GM10266 (cell line): ENCODE results near the gene NAA38.

Experiments used
- DNase-seq: peaks from one replicate; pipeline ENCODE4 v3.0.0; 2012; ENCODE audit errors: extremely low spot score
- TF ChIP-seq, protein P1 (sequence below): IDR thresholded peaks from 2 replicates; pipeline ENCODE4 v1.5.1; 2012; ENCODE audit warnings: mild to moderate bottlenecking, low read depth; ENCODE audit not compliant: control insufficient read depth, insufficient read depth; ENCODE audit errors: missing control alignments

Gene NAA38

DNA sequence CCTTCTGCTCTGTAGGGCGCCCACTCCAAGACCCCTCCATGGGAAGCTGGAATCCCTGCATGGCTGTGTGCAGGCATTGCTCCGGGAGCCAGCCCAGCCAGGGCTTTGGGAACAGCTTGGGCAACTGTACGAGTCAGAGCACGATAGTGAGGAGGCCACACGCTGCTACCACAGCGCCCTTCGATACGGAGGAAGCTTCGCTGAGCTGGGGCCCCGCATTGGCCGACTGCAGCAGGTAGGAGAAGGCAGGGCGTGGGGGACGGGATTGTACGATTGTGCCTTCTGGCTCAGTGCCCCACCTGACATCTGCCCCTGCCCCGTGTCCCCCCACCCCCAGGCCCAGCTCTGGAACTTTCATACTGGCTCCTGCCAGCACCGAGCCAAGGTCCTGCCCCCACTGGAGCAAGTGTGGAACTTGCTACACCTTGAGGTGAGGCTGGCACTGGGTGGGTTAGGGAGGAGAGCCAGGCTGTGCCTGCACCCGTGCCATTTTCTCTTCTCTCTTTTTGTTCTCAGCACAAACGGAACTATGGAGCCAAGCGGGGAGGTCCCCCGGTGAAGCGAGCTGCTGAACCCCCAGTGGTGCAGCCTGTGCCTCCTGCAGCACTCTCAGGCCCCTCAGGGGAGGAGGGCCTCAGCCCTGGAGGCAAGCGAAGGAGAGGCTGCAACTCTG, 11.2 kb downstream of the NAA38 start:
- DNase-seq: no peak
- TF ChIP-seq, protein P1, sequence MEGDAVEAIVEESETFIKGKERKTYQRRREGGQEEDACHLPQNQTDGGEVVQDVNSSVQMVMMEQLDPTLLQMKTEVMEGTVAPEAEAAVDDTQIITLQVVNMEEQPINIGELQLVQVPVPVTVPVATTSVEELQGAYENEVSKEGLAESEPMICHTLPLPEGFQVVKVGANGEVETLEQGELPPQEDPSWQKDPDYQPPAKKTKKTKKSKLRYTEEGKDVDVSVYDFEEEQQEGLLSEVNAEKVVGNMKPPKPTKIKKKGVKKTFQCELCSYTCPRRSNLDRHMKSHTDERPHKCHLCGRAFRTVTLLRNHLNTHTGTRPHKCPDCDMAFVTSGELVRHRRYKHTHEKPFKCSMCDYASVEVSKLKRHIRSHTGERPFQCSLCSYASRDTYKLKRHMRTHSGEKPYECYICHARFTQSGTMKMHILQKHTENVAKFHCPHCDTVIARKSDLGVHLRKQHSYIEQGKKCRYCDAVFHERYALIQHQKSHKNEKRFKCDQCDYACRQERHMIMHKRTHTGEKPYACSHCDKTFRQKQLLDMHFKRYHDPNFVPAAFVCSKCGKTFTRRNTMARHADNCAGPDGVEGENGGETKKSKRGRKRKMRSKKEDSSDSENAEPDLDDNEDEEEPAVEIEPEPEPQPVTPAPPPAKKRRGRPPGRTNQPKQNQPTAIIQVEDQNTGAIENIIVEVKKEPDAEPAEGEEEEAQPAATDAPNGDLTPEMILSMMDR: no peak

DNA sequence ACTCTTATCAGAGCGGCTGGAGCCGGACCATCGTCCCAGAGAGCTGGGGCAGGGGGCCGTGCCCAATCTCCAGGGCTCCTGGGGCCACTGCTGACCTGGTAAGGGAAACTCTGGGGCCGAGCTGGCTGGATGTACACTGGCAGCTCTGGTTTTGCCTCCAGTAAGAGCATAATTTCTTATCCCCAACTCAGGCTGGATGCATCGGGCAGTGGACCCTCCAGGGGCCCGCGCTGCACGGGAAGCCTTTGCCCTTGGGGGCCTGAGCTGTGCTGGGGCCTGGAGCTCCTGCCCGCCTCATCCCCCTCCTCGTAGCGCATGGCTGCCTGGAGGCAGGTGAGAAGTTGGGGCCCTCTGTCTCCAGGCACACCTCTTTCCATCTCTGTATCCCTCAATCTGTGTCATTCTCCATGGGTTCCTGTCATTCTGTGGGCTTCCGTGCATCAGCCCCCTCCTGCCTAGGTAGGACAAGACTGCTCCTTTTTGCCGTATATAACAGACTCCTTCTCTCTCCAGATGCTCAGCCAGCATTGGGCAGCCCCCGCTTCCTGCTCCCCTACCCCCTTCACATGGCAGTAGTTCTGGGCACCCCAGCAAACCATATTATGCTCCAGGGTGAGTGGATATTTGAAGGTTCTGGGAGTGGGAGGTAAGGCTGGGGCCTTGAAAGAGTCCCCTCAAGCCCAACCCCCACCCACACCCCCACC, 11.8 kb downstream of the NAA38 start:
- DNase-seq: no peak
- TF ChIP-seq, protein P1: no peak

DNA sequence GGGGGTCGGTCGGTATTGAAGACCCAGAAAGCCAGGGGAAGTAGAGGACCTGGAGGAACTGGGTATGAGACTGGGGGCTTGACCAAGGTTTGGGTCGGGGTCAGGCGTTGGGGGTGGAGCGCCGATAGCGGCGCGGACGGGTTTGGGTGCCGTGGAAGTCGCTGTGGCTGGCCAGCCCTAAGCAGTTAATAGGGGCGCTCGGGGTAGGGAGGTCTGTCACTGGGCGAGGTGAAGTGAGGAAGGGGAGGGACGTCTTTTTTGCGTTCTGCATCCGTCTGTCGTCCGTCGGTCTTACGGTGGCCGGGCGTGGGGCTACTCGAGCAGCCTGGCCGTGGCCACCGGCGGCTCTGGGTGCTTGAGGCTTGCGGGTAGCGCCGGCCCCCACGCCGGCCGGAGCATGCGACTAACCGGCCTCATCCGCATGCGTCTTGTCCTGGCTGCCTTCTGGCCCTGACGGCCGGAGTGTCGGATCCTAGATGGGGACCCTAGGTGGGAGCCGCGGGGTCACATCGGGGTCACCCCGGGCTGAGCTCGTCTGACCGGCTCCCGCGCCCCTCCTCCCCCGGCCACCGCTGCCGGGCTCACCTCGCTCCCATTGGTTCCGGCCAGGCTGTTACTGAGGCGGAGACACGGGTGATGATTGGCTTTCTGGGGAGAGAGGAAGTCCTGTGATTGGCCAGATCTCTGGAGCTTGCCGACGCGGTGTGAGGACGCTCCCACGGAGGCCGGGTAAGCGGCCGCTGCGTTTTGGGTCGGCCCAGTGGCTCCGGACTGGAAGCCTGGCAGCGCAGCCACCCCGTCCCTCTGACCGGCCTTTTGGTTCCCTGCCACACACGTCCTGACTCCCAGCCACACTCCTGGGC, 12.8 kb downstream of the NAA38 start:
- TF ChIP-seq, protein P1: no peak
- peak; percentile 96 for DNase-seq

DNA sequence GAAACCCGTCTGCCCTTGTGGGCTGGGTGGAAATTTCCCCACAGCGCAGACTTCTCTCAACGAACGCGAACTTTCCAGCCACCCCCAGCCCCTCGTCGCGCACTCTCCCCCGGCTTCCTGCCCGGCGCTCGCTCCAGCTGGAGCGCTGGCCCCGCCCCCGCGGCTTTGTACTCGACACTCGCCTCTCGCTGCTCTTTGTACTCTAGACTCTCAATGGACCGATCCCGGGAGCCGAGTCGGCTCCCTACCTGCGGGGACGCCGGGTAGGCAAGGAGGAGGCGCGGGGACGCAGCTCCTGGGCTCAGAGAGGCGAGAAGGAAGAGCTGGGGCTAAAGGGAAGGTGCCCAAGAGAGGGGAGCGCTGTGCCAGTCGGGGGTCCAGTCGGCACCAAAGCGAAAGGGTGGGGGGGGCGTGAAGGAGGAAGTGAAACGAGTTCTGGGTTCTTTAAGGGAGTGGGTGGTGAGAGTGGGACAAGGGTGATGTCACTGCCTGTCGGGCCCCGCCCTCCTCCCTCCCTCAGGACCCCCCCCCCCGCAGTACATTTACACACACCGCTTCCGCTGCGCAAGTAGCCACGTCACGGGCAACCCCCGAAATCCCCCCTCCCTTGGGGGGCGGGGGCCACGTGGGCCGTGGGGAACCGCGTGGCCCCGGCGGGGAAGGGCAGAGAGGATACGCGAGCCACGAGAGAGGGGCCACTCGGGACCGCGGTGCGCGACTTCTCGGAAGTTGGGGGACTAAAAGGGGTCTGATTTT, 13.6 kb downstream of the NAA38 start:
- TF ChIP-seq, protein P1: no peak
- DNase-seq: peak; percentile 95

DNA sequence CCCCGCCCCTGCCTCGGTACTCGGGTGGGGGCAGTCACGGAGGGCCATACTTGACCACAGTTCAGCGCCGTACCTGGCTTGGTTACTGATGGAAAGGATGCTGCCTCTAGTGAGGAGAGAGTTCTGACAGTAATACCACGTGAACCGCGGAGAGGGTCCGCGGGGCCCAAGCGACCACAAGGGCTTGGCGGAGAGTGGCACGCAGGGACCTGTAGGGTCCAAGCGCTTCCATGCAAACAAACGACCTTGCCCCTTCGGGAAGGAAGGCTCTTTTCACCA, 14.2 kb downstream of the NAA38 start:
- DNase-seq: no peak
- TF ChIP-seq, protein P1: no peak

DNA sequence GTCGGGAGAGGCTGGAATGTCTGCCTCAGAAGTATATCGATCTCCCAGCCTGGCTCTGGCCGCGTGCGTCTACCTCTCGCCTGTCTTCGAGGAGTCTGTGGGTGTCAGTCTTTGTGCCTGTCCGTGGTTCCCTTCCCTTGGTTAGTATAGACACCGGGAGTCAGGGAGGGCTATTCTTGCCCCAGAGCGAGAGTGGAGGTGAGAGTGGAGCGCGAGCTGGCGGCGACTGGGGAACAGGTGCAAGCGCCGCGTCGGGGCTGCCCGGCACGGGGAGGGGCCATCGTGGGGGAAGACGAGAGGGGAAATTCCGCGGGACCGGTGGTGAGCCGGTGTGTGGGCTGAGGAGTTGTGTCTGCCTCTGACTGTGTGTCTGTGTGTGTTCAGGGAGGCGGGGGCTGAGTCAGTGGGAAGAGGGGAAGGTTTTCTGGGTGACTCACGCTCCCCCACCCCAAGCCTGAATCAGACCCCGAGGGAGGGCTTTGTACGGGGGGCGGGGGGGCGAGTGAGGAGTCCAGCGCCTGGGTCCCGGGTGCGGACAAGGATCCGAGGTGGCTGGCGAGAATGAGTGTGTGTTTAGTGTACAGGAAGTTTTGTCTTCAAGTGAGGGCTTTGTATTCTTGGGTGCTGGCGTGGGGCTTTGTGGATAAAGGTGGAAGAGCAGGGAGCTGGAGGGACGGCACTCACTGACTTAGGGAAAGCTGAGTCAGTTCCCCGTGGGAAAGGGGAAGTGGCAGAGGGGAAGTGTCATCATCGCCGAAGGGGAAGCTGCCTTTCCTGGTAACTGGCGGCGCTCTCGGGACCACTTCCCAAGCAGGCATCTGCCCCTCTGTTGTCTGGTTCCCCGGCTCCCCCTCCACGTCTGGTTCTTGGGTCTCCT, 14.7 kb downstream of the NAA38 start:
- TF ChIP-seq, protein P1: peak; percentile 23
- peak; percentile 82 for DNase-seq
